ENCODE measurements around the gene TET3. TPM values are rescaled to one million over a fixed set of nuclear protein-coding genes. Genes with fewer than 3 reads are reported as not detected.
A peak's percentile ranks its signal among the peaks of the same experiment; 100 is the strongest.

The TET3 gene
- total and polyA plus RNA-seq, 7 donors: 1.8 to 9.6 (median 3.3) TPM

DNA sequence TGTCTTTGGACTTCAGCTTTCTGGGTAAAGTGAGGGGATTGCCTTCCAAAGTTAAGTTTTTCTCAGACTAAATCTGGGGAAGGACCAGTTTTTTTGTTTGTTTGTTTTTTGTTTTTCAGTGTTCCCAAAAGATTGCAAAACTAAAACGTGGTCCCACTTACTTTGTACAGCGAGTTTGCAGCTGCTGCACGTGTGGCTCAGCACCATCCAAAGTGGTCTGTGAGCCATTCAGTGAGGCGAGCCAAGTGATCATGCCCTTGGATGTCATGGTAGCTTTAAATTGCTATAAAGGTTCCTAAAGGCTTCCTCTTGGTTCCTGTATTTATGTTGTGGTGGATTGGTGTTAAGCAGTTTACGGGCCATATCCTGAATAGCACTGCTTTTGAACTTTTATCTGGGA is 23.0 kb downstream of the TET3 start:
- Histone ChIP-seq H3K4me3 (no peak overlapping the region), H3K36me3 (no peaks in the 10 kb centered on the region), H3K27me3 (no peaks in the 10 kb centered on the region), H3K27ac (no peak overlapping the region), H3K4me1 (peaks cover 0 to 49% (median 41%) of the 10 kb centered on the region in 4 donors), H3K9me3 (no peaks in the 10 kb centered on the region)
- intact Hi-C loops (cut with DNase I): loop anchor here (5.0 kb wide), 1 partner anchor 70 kb away; no protein-coding TSS in a partner anchor
- 90 to 92% methylated on average over 5 of the region's 5 CpGs for WGBS, 2 donors
- no peak for DNase-seq
- TF ChIP-seq POLR2A (IDR thresholded peaks at IDR 0.05): no peak
- TF ChIP-seq POLR2AphosphoS5 (IDR thresholded peaks at IDR 0.05): no peak
- TF ChIP-seq EP300 (IDR thresholded peaks at IDR 0.05): no peak
- TF ChIP-seq, protein P1, sequence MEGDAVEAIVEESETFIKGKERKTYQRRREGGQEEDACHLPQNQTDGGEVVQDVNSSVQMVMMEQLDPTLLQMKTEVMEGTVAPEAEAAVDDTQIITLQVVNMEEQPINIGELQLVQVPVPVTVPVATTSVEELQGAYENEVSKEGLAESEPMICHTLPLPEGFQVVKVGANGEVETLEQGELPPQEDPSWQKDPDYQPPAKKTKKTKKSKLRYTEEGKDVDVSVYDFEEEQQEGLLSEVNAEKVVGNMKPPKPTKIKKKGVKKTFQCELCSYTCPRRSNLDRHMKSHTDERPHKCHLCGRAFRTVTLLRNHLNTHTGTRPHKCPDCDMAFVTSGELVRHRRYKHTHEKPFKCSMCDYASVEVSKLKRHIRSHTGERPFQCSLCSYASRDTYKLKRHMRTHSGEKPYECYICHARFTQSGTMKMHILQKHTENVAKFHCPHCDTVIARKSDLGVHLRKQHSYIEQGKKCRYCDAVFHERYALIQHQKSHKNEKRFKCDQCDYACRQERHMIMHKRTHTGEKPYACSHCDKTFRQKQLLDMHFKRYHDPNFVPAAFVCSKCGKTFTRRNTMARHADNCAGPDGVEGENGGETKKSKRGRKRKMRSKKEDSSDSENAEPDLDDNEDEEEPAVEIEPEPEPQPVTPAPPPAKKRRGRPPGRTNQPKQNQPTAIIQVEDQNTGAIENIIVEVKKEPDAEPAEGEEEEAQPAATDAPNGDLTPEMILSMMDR (IDR thresholded peaks at IDR 0.05): no peak

DNA sequence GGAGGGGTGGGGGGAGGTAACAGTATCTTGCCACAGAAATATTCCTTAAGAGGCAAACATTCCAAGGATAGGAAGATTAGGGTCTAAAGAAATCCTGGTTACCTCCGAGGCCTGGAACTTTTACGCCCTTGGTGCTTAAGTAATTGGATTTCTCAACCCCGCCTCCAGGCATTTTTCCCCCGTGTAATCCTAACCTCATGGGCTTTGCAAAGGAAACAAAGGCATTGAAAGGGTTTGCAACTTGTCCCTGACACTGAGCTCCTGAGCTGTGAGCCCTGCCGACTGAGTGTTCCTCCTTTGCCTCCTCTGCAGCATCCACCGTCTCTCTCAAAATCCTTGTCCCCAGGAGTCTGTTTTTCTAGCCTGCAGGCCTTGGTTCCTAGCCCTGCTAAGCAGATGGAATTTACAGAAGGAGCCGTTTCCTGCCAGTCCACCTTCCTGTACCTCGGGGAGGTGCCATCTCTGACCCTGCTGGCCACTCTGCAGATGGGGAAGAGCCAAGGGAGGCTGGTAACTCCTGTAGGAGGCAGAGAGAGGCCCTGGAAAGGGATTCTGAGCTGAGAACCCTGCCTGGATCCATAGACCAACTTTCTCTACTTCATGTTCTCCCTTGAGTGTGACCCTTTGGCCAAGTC is 24.2 kb downstream of the TET3 start:
- DNase-seq: peak; percentile 41
- Histone ChIP-seq H3K9me3 (no peaks in the 10 kb centered on the region), H3K4me3 (no peak overlapping the region), H3K36me3 (no peaks in the 10 kb centered on the region), H3K4me1 (peaks cover 0 to 39% (median 30%) of the 10 kb centered on the region in 4 donors), H3K27ac (no peak overlapping the region), H3K27me3 (no peaks in the 10 kb centered on the region)
- TF ChIP-seq, protein P1 (IDR thresholded peaks at IDR 0.05): no peak
- TF ChIP-seq POLR2A (IDR thresholded peaks at IDR 0.05) (no peak), POLR2AphosphoS5 (IDR thresholded peaks at IDR 0.05) (no peak), EP300 (IDR thresholded peaks at IDR 0.05) (no peak)
- 83 to 84% methylated on average over 8 of the region's 8 CpGs for WGBS, 2 donors
- intact Hi-C loops (cut with DNase I): loop anchor here (5.0 kb wide), 1 partner anchor 68 kb away; no protein-coding TSS in a partner anchor

DNA sequence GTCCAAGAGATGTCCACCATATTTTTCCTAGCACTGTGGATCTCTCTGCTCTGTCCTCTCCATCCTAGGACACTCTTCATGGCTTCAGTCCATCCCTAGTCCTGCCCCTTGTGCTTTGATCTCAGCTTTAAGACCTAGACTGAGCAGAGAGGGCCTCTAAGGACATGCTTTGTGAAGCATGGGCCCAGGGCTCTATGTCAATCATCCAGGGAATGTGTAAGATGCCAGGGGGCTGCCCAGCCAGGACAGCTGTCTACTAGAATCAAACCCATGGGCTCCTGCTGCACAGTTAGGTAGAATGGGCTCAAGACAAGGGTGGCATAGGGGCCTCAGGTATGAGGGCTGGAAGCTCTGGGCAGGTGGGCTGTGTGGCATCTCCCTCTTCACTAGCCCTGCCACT is 24.9 kb downstream of the TET3 start:
- Histone ChIP-seq H3K27ac (no peak overlapping the region), H3K36me3 (no peaks in the 10 kb centered on the region), H3K4me3 (no peak overlapping the region), H3K27me3 (no peaks in the 10 kb centered on the region), H3K4me1 (peaks cover 0 to 32% (median 24%) of the 10 kb centered on the region in 4 donors), H3K9me3 (no peaks in the 10 kb centered on the region)
- peak; percentile 39 for DNase-seq
- intact Hi-C loops (cut with DNase I): loop anchor here (5.0 kb wide), 1 partner anchor 68 kb away; no protein-coding TSS in a partner anchor
- TF ChIP-seq, protein P1 (IDR thresholded peaks at IDR 0.05): no peak

DNA sequence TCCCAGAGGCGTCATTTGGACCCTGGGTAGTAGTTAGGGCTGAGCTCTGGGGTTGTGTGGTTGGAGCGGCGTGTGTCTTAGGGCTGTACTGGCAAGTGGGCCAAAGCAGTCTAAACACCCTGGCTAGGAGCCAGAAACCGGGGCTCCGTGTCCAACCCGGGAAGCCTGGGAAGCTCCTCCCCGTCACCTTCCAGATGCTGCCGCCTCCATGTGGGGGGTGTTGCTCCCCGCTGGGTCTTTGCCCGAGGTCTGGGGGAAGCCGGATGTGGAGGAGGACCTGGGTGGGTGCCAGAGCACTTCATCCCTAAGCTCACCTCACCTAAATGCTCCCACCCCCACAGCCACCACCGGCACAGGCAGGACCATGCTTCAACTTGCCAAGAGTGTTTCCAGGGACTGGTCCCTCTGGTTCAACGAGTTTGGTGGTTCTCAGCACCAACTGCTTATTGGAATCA is 25.4 kb downstream of the TET3 start:
- peak; percentile 59 for DNase-seq
- no peak overlapping the region for H3K4me3 ChIP-seq
- no peak overlapping the region for H3K27ac ChIP-seq

More for the DNA sequence above, 25.4 kb downstream of the TET3 start:
- intact Hi-C loops (cut with DNase I): no loop called here
- Histone ChIP-seq H3K4me1 (peaks cover 0 to 28% (median 22%) of the 10 kb centered on the region in 4 donors), H3K27me3 (no peaks in the 10 kb centered on the region), H3K36me3 (no peaks in the 10 kb centered on the region), H3K9me3 (no peaks in the 10 kb centered on the region)
- WGBS, 2 donors: 27 to 55% methylated on average over 13 of the region's 13 CpGs
- TF ChIP-seq EP300 (IDR thresholded peaks at IDR 0.05): no peak
- TF ChIP-seq, protein P1 (IDR thresholded peaks at IDR 0.05): no peak
- TF ChIP-seq POLR2A (IDR thresholded peaks at IDR 0.05): no peak
- TF ChIP-seq POLR2AphosphoS5 (IDR thresholded peaks at IDR 0.05): no peak

Measured in sigmoid colon (tissue), 7 donors.